ENCODE results near the gene NMT2. TPM values are rescaled to one million over a fixed set of nuclear protein-coding genes. Genes with fewer than 3 reads are reported as not detected.
A peak's percentile ranks its signal among the peaks of the same experiment; 100 is the strongest.
"Not testable (repeated sequence)": the region's sequence is repeated elsewhere in the genome, so short reads cannot be mapped to it uniquely, and the experiment has no call there.

The NMT2 gene
- total and polyA plus RNA-seq, 2 donors (not counting 1 experiment from before 2014, with no cell fraction given) = 16.6 to 21.0 TPM

DNA sequence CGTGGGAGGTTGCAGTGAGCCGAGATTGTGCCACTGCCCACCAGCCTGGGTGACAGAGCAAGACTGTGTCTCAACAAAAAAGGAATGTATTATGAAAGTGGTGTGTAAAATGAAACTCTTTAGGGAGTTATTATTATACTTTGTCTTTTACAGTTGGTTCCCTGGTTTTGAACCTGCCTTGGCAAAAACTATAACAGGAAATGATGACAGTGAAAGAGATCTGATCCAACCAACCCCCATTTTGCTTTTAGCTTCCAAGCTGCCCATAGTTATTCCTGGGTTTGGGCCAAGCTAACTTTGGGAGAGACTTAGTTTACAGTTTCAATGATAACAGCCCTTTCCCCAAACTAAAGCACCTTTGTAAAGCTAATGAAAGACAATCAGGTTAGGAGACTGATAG is 34.1 kb upstream of the NMT2 start:
- H3K36me3 ChIP-seq (ENCODE audit: control insufficient read depth, insufficient read depth, low read length) = no peaks in the 10 kb centered on the region
- H3K9ac ChIP-seq (ENCODE audit: insufficient read depth, low read length) = no peak overlapping the region
- TF ChIP-seq EZH2 (IDR thresholded peaks at IDR 0.05; ENCODE audit: low read length, missing control alignments) = no peak
- TF ChIP-seq, protein P1, sequence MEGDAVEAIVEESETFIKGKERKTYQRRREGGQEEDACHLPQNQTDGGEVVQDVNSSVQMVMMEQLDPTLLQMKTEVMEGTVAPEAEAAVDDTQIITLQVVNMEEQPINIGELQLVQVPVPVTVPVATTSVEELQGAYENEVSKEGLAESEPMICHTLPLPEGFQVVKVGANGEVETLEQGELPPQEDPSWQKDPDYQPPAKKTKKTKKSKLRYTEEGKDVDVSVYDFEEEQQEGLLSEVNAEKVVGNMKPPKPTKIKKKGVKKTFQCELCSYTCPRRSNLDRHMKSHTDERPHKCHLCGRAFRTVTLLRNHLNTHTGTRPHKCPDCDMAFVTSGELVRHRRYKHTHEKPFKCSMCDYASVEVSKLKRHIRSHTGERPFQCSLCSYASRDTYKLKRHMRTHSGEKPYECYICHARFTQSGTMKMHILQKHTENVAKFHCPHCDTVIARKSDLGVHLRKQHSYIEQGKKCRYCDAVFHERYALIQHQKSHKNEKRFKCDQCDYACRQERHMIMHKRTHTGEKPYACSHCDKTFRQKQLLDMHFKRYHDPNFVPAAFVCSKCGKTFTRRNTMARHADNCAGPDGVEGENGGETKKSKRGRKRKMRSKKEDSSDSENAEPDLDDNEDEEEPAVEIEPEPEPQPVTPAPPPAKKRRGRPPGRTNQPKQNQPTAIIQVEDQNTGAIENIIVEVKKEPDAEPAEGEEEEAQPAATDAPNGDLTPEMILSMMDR (conservative IDR thresholded peaks at IDR 0.05 in 1 of 2, IDR thresholded peaks at IDR 0.05 in 1 of 2; ENCODE audit: low read depth in 1 of 2, low read length in 2 of 2) = no peak
- H2AFZ ChIP-seq (ENCODE audit: low read length) = no peak overlapping the region
- H3K27me3 ChIP-seq (ENCODE audit: control insufficient read depth, insufficient read depth, low read length) = no peaks in the 10 kb centered on the region
- H3K27ac ChIP-seq (ENCODE audit: insufficient read depth, low read length) = no peak overlapping the region
- no peaks in the 10 kb centered on the region for H3K9me3 ChIP-seq (ENCODE audit: control insufficient read depth, insufficient read depth, low read depth, low read length)
- H4K20me1 ChIP-seq (ENCODE audit: control insufficient read depth, extremely low read depth, insufficient read depth, low read length) = no peaks in the 10 kb centered on the region
- no peaks in the 10 kb centered on the region for H3K79me2 ChIP-seq (ENCODE audit: control insufficient read depth, insufficient read depth, low read length)
- H3K4me3 ChIP-seq (replicated peaks in 1 of 4; ENCODE audit: control extremely low read depth in 1 of 4, insufficient read depth in 1 of 4, low read depth in 3 of 4, low read length in 4 of 4) = no peak overlapping the region
- no peak overlapping the region for H3K4me2 ChIP-seq (ENCODE audit: extremely low read depth, insufficient read depth, low read length)
- DNase-seq (ENCODE audit: low read depth in 2 of 2) = no peak
- H3K4me1 ChIP-seq (ENCODE audit: control insufficient read depth, extremely low read depth, insufficient read depth, low read length) = peaks cover 26% of the 10 kb centered on the region

DNA sequence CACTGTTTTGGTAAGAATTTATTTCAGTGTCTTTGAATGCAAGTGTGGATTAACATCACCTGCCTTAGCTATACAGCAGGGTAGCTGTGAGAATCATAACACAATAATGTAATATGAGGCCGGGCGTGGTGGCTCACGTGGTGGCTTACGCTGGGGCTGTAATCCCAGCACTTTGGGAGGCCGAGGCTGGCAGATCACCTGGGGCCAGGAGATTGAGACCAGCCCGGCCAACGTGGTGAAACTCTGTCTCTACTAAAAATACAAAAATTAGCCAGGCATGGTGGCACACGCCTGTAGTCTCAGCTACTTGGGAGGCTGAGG is 33.8 kb upstream of the NMT2 start:
- H3K4me1 ChIP-seq (ENCODE audit: control insufficient read depth, extremely low read depth, insufficient read depth, low read length) = peaks cover 26% of the 10 kb centered on the region
- H2AFZ ChIP-seq (ENCODE audit: low read length); H3K79me2 ChIP-seq (ENCODE audit: control insufficient read depth, insufficient read depth, low read length); H4K20me1 ChIP-seq (ENCODE audit: control insufficient read depth, extremely low read depth, insufficient read depth, low read length); H3K9ac ChIP-seq (ENCODE audit: insufficient read depth, low read length); DNase-seq (ENCODE audit: low read depth in 2 of 2); H3K27me3 ChIP-seq (ENCODE audit: control insufficient read depth, insufficient read depth, low read length); H3K36me3 ChIP-seq (ENCODE audit: control insufficient read depth, insufficient read depth, low read length); H3K9me3 ChIP-seq (ENCODE audit: control insufficient read depth, insufficient read depth, low read depth, low read length); H3K4me3 ChIP-seq (replicated peaks in 1 of 4; ENCODE audit: control extremely low read depth in 1 of 4, insufficient read depth in 1 of 4, low read depth in 3 of 4, low read length in 4 of 4): not testable (repeated sequence)
- peak overlapping the region; percentile 70 for H3K4me2 ChIP-seq (ENCODE audit: extremely low read depth, insufficient read depth, low read length)
- H3K27ac ChIP-seq (ENCODE audit: insufficient read depth, low read length) = peak overlapping the region; percentile 77

DNA sequence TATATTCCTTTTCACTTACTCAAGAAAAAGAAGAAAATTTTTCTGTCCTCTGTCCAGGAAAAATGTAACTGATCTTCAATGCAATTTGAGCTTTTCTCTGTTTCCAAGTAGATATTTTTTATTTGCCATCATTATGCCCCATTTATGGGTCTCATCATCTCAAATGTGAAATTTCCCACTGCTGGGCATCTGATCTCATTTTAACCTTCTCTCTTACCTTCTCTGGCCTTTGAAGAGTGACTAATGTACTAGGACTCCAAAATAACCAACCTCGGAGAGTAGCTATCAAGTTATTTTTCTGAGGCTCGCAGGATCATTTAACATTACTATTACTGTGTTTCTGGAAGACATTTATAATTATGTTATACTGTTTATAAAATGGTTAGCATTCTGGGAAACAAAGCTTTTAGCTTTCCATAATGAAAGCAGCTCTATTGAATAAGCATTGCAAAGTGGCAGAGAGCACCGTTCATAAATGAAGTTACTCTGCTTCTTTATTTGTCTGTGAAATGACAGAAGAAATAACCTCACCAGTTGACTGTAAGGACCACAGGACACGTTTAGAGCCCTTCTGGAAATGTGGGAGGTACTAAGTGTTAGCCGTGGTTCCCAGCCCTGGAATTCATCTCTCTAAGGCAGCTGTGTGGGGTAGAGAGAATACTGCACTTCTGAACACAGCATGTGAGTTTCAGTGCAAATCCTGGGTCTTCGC is 33.3 kb upstream of the NMT2 start:
- peak; percentile 18 to 80 for DNase-seq (ENCODE audit: low read depth in 2 of 2)

More for the DNA sequence above, 33.3 kb upstream of the NMT2 start:
- H3K4me3 ChIP-seq (replicated peaks in 1 of 4; ENCODE audit: control extremely low read depth in 1 of 4, insufficient read depth in 1 of 4, low read depth in 3 of 4, low read length in 4 of 4) = no peak overlapping the region
- no peaks in the 10 kb centered on the region for H3K9me3 ChIP-seq (ENCODE audit: control insufficient read depth, insufficient read depth, low read depth, low read length)
- H3K4me1 ChIP-seq (ENCODE audit: control insufficient read depth, extremely low read depth, insufficient read depth, low read length) = peaks cover 26% of the 10 kb centered on the region
- H3K9ac ChIP-seq (ENCODE audit: insufficient read depth, low read length) = no peak overlapping the region
- H3K79me2 ChIP-seq (ENCODE audit: control insufficient read depth, insufficient read depth, low read length) = no peaks in the 10 kb centered on the region
- H4K20me1 ChIP-seq (ENCODE audit: control insufficient read depth, extremely low read depth, insufficient read depth, low read length) = no peaks in the 10 kb centered on the region
- TF ChIP-seq, protein P1 (conservative IDR thresholded peaks at IDR 0.05 in 1 of 2, IDR thresholded peaks at IDR 0.05 in 1 of 2; ENCODE audit: low read depth in 1 of 2, low read length in 2 of 2) = no peak
- TF ChIP-seq EZH2 (IDR thresholded peaks at IDR 0.05; ENCODE audit: low read length, missing control alignments) = no peak
- peak overlapping the region; percentile 7 for H2AFZ ChIP-seq (ENCODE audit: low read length)
- H3K36me3 ChIP-seq (ENCODE audit: control insufficient read depth, insufficient read depth, low read length) = no peaks in the 10 kb centered on the region
- peak overlapping the region; percentile 77 for H3K27ac ChIP-seq (ENCODE audit: insufficient read depth, low read length)
- peak overlapping the region; percentile 70 for H3K4me2 ChIP-seq (ENCODE audit: extremely low read depth, insufficient read depth, low read length)
- H3K27me3 ChIP-seq (ENCODE audit: control insufficient read depth, insufficient read depth, low read length) = no peaks in the 10 kb centered on the region

All from fibroblast of lung (primary cell).